HS-27A (cell line): Measurements from ENCODE around the gene GIT1.

ENCODE experiments used
- DNase-seq: peaks from one replicate; pipeline ENCODE4 v3.0.0-alpha.2; 2012; ENCODE audit warnings: low read depth, missing footprints

GIT1 gene

DNA sequence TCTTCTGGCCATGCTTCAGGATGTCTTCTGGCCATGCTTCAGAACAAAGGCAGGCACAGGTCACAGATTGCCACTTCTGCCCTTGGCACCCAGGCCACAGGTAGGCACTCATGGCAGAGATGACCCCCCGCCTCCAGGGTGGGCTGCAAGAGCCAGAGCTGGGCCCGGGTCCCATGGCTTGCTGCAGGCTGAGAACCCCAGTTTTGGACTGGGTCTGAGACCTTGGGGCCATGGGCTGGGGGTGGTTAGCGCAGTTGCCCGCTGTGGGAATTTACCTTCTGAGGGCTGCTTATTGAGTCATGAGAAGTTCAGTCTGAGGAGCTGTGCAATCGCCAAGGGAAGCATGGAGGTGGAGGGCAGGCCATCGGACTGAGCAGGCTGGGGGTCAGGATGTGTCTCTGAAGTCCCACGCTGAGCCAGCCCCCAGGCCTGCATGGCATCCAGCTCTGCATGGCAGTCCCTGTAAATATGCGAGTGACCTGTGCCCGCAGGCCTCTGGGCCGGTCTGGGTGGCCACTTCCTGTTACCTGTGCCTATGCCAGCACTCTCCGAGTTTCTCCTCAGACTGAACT lies 5.2 kb upstream of the GIT1 start:
- DNase-seq = no peak

DNA sequence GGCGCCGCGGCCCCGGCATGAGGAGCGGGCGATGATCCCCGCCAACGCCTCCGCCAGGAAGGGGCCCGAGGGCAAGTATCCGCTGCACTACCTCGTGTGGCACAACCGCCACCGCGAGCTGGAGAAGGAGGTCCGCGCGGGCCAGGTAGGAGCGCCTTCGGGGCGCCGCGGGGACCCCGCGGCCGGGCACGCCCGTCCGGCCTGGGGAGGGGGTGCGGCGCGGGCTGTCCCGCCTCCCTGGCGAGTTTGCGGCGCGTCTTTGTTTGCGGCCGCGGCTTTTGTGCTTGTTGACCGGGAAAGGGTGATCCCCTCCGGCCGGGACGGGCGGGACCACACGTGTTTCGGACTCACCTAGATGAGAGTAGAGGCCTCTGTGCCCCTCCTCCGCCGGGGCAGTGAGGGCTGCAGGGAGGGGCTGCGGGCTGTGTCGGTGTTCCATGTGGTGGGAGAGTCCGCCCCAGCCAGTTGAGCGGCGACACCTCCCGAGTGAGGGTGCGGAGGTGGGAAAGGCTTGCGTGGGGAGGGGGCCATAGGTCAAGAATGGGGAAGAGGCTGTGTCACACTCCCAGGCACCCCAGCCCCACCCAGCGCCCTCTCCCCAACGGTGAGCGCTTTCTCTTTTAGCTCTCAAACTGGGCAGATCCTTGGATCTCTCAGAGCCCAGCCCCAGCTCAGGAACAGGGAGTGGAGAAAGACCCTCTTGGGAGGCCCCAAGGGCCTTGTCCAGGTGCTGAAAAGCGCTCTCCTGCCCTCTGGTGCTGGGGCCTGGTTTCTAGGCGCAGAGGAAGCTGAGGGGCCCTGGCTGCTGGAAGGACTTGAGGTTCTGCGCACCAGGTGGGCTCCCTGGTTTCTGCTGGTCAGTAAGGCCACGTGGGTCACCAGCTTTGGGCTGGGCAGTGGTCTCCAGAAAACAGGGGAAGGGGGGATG lies 4.4 kb upstream of the GIT1 start:
- DNase-seq = no peak

- DNase-seq = no peak
These were observed 3.6 kb upstream of the GIT1 start, which contains the start of gene ANKRD13B for GRCh38 chr17:29592850-29593551. Gene ANKRD13B (plus strand): TSS chr17:29593132. CDS start chr17:29593622, 490 bp downstream.

DNA sequence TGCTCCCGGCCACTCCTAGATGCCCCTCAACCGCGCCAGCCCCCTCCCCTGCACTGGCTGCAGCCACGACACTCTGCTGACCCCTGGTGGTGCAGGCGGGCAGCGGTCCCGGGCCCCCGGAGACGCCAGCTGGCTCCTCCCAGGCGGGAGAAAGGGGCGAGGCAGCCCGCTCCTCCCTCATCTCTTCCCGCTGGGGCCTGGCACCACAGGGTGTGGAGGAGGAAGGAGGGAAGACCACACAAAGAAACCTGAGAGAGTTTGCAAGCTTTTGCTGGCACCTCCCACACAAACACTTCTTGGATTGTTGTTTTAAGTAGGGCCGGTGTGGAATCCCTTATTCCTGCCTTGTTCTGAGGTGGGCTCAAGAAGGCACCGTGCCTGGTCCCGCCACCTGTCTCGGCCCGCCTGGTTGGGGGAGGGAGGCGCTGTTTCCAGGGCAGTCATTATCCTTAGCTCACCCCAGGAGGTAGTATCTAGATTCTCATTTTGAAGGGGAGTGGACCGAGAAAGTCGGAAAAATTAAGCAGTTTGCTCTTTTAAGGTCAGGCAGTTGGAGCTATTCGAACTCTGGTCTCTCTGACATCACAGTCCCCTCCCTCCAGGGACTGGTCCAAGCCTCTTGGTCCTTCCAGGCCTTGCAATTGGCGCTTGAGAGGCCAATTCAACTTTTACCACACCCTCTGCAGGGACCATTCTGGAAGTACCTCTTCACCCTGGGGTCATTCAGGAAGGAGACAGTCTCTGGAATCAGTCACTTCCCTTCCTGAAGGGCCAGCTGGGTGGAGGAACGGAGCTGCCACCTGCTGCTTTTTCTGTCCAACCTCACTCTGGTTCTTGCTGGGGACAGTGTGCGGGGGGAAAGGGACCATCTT lies 2.5 kb upstream of the GIT1 start:
- DNase-seq = no peak

- DNase-seq = no peak
These were observed 1.8 kb upstream of the GIT1 start for GRCh38 chr17:29591146-29591736.

DNA sequence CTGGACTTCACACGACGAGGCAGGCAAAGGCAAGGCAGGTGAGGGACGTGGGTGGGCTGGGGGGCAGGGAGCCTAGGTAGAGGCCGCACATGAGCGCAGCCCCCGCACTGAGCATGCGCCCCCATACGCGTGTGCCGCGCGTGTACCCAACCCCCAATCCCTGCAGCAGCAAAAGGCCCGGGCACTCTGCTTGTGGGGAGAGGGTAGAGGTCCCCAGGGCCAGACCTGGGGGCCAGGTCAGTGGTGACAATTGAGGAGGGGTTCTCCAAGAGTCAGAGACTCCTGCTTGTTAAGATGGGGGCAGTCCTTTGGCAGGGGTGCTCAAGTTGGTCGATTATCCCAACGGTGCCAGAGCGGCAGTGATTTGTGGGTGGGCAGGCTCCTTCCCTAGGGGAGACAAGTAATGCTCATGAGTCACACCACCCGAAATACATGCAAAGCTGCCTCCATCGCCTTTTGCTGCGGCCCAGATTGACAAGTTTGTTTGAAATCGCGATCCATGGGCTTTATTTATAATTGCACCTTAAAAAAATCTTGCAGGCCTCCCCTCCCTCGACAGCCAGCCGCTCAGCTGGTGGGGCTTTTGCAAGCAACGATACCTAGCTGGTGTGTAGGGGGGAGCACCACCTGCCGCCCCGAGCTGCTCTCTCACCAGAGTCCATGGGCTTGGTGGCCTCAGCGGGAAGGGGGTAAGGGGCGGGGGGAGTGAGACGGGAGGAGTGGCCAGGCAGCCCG lies 1.1 kb upstream of the GIT1 start:
- DNase-seq = no peak

GRCh38 chr17:29588562-29589411 lies 661 bp downstream of the GIT1 start:
- no peak for DNase-seq

GRCh38 chr17:29588017-29588561 lies 1.4 kb downstream of the GIT1 start:
- no peak for DNase-seq

- DNase-seq = no peak
These were observed 1.9 kb downstream of the GIT1 start for GRCh38 chr17:29587591-29587990.

GRCh38 chr17:29586676-29587469 lies 2.6 kb downstream of the GIT1 start:
- no peak for DNase-seq

DNA sequence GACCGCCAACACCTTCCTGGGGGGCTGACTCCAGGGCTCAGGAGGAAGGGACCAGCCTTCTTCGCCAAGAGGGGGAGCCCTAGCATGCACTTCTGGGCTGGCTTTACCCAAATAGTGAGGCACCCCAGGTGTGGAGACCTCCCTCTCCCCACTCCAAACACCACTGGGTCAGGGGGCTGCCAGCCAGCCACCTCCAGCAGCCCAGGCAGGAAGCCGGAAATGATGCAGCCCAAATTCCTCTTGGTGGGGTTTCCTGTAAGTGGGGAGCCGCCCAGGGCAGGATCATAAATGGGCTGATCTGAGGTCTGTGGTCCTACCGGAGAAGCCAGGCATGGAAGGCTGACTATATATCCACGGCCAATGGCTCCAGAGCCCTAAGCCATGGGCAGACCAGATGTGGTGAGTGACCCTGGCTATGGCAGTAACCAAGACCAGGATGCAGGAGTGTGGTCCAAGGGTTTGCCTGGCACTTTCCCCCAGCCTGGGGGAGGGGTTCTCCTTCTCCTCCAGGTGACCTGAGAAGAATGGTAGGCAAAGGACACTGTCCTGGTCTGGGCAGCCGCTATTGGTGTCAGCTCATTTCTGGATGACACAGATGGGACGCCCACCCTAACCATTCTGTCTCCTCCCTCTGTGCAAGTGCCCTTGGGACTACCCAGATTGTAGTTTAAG lies 4.2 kb downstream of the GIT1 start:
- no peak for DNase-seq

- no peak for DNase-seq
These were observed 4.9 kb downstream of the GIT1 start for GRCh38 chr17:29584452-29585079.

- no peak for DNase-seq
These were observed 5.9 kb downstream of the GIT1 start for GRCh38 chr17:29583324-29584248.

GRCh38 chr17:29582772-29583171 lies 6.7 kb downstream of the GIT1 start:
- no peak for DNase-seq

DNA sequence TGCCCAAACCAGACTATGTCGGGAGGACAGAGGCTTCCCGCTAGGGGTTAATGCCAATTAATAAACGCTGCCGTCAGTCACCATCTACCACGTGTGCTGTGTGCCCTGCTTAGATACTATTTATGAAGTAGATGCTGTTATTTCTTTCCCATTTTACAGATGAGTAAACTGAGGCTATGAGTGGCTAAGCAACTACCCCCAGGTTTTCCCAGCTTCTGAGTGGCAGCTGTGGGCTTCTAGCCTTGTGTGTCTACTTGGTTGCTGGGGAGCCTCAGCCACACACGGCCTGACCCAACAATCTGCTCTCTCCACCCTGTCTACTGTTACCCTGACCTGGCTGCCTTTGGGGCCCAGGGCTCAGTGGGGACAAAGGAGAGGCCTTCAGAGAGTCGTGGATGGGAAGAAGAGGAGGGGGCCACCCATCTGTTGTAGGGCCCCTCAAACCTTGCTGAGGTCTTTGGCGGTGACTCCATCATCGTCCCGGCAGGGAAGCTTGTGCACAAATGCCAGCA lies 7.1 kb downstream of the GIT1 start:
- no peak for DNase-seq

DNA sequence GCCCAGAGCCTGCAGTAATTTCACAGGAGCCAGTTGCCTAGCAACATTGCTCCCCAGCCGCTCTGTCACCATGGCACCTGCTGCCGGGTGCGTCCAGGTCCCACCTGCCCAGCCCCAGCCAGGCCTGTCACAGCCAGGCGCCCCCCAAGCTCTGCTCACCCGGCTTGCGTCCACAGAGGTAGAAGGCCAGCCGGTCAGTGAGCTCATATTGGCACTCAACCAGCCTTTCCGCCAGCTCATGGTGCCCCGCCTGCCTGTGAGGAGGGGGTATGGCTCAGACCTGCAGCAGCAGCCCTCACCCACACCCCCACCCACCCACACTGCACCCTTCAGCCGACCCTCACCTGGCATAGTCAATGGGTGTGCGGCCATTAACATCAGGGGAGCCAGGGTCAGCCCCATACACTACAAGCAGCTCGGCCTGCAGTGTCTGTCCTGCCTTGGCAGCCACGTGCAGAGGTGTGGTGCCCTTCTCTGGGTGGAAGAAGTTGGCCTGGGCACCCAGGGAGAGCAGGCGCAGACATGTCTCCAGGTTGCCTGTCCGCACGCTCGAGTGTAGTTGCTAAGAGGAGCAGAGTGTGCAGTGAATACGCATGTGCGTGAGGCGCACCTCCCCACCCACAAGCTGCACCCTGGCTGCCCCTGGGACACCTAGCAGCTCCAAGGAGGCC lies 7.7 kb downstream of the GIT1 start:
- no peak for DNase-seq
